Measurements from ENCODE around the gene DHTKD1.

The DHTKD1 gene

GRCh38 chr10:12140038-12140437, 71.3 kb downstream of the DHTKD1 start:
- Mint-ChIP-seq H3K9me3 (no peaks in the 10 kb centered on the region), H3K36me3 (ENCODE audit: low read depth) (peaks cover 75% of the 10 kb centered on the region), H3K27me3 (ENCODE audit: low read depth, poor library complexity) (no peaks in the 10 kb centered on the region), H3K27ac (no peak overlapping the region), H3K4me1 (no peaks in the 10 kb centered on the region), H3K4me3 (no peak overlapping the region)
- no peak for TF ChIP-seq CTCF (IDR thresholded peaks at IDR 0.05)
- DNase-seq = no peak

- H3K36me3 Mint-ChIP-seq (ENCODE audit: low read depth) = peaks cover 75% of the 10 kb centered on the region
- no peaks in the 10 kb centered on the region for H3K9me3 Mint-ChIP-seq
- no peak overlapping the region for H3K4me3 Mint-ChIP-seq
- no peak overlapping the region for H3K27ac Mint-ChIP-seq
- no peaks in the 10 kb centered on the region for H3K27me3 Mint-ChIP-seq (ENCODE audit: low read depth, poor library complexity)
- no peaks in the 10 kb centered on the region for H3K4me1 Mint-ChIP-seq
- DNase-seq = no peak
- TF ChIP-seq CTCF (IDR thresholded peaks at IDR 0.05) = no peak
Observed at GRCh38 chr10:12144538-12144937, 75.8 kb downstream of the DHTKD1 start.

GRCh38 chr10:12150163-12150562, 81.4 kb downstream of the DHTKD1 start:
- Mint-ChIP-seq H3K4me3 (no peak overlapping the region), H3K4me1 (peaks cover 5% of the 10 kb centered on the region), H3K27ac (no peak overlapping the region), H3K36me3 (ENCODE audit: low read depth) (peaks cover 54% of the 10 kb centered on the region), H3K9me3 (no peaks in the 10 kb centered on the region), H3K27me3 (ENCODE audit: low read depth, poor library complexity) (no peaks in the 10 kb centered on the region)
- no peak for TF ChIP-seq CTCF (IDR thresholded peaks at IDR 0.05)
- no peak for DNase-seq

- peaks cover 10% of the 10 kb centered on the region for H3K4me1 Mint-ChIP-seq
- H3K27me3 Mint-ChIP-seq (ENCODE audit: low read depth, poor library complexity) = no peaks in the 10 kb centered on the region
- H3K36me3 Mint-ChIP-seq (ENCODE audit: low read depth) = peaks cover 46% of the 10 kb centered on the region
- no peak overlapping the region for H3K4me3 Mint-ChIP-seq
- H3K9me3 Mint-ChIP-seq = no peaks in the 10 kb centered on the region
- DNase-seq = no peak
- H3K27ac Mint-ChIP-seq = peak overlapping the region; percentile 15
- TF ChIP-seq CTCF (IDR thresholded peaks at IDR 0.05) = no peak
Observed at GRCh38 chr10:12154516-12154915, 85.8 kb downstream of the DHTKD1 start.

- H3K4me1 Mint-ChIP-seq = peaks cover 10% of the 10 kb centered on the region
- no peaks in the 10 kb centered on the region for H3K9me3 Mint-ChIP-seq
- H3K4me3 Mint-ChIP-seq = no peak overlapping the region
- no peak for DNase-seq
- peaks cover 48% of the 10 kb centered on the region for H3K36me3 Mint-ChIP-seq (ENCODE audit: low read depth)
- H3K27ac Mint-ChIP-seq = no peak overlapping the region
- no peak for TF ChIP-seq CTCF (IDR thresholded peaks at IDR 0.05)
- H3K27me3 Mint-ChIP-seq (ENCODE audit: low read depth, poor library complexity) = no peaks in the 10 kb centered on the region
Observed at GRCh38 chr10:12156367-12157123, 87.8 kb downstream of the DHTKD1 start.

- no peak for DNase-seq
- H3K4me1 Mint-ChIP-seq = peaks cover 10% of the 10 kb centered on the region
- H3K4me3 Mint-ChIP-seq = no peak overlapping the region
- no peak for TF ChIP-seq CTCF (IDR thresholded peaks at IDR 0.05)
- no peaks in the 10 kb centered on the region for H3K9me3 Mint-ChIP-seq
- no peak overlapping the region for H3K27ac Mint-ChIP-seq
- H3K36me3 Mint-ChIP-seq (ENCODE audit: low read depth) = peaks cover 57% of the 10 kb centered on the region
- H3K27me3 Mint-ChIP-seq (ENCODE audit: low read depth, poor library complexity) = no peaks in the 10 kb centered on the region
Observed at GRCh38 chr10:12158111-12158510, 89.4 kb downstream of the DHTKD1 start.
